ENCODE measurements around the gene WDR45. TPM values are rescaled to one million over a fixed set of nuclear protein-coding genes. Genes with fewer than 3 reads are reported as not detected.
A peak's percentile ranks its signal among the peaks of the same experiment; 100 is the strongest.

Gene WDR45
- total RNA-seq, 2 experiments from 2014 or later: 32.4 to 48.7 TPM

GRCh38 chrX:49122499-49122898 is 42.8 kb upstream of the WDR45 start:
- CTCF ChIA-PET (ENCODE audit: unreplicated experiment): no interaction called here
- peaks cover 11% of the 10 kb centered on the region for H3K79me2 ChIP-seq (ENCODE audit: insufficient read depth, low read depth, low read length)
- H3K9me2 ChIP-seq (ENCODE audit: insufficient read depth, low read length): no peaks in the 10 kb centered on the region
- no peak for DNase-seq (ENCODE audit: low spot score)
- no peaks in the 10 kb centered on the region for H4K20me1 ChIP-seq (ENCODE audit: insufficient read depth, low read length)
- H3K4me3 ChIP-seq (ENCODE audit: low read depth, low read length, poor library complexity, severe bottlenecking): peak overlapping the region; percentile 99
- peaks cover 14% of the 10 kb centered on the region for H3K36me3 ChIP-seq (ENCODE audit: insufficient read depth, low read length)
- POLR2A ChIA-PET: no interaction called here
- TF ChIP-seq CTCF (conservative IDR thresholded peaks at IDR 0.05; ENCODE audit: low read length): no peak
- no peak for TF ChIP-seq EZH2phosphoT487 (IDR thresholded peaks at IDR 0.05; ENCODE audit: borderline replicate concordance, low read depth, low read length)
- no TSS peak for BruUV-seq (replicated peaks)
- peaks cover 7% of the 10 kb centered on the region for H3K4me1 ChIP-seq (ENCODE audit: insufficient read depth, low read length, poor library complexity, severe bottlenecking)
- H3K27ac ChIP-seq (ENCODE audit: low read depth, low read length, poor library complexity, severe bottlenecking): no peak overlapping the region
- no peaks in the 10 kb centered on the region for H3K9me3 ChIP-seq (ENCODE audit: low read length)
- no peak overlapping the region for H2AFZ ChIP-seq (ENCODE audit: low read length)
- intact Hi-C loops (cut with micrococcal nuclease; ENCODE audit: unreplicated experiment): loop anchor here (5.0 to 10.0 kb wide), 2 partner anchors 40 to 142 kb away; partner anchors contain the start of genes FOXP3, MAGIX and PPP1R3F
- peak overlapping the region; percentile 89 for H3K4me2 ChIP-seq (ENCODE audit: low read length)

- Histone ChIP-seq H2AFZ (ENCODE audit: low read length) (no peak overlapping the region), H3K79me2 (ENCODE audit: insufficient read depth, low read depth, low read length) (peaks cover 11% of the 10 kb centered on the region), H3K4me3 (ENCODE audit: low read depth, low read length, poor library complexity, severe bottlenecking) (no peak overlapping the region), H3K9me3 (ENCODE audit: low read length) (no peaks in the 10 kb centered on the region), H3K9me2 (ENCODE audit: insufficient read depth, low read length) (no peaks in the 10 kb centered on the region), H3K27ac (ENCODE audit: low read depth, low read length, poor library complexity, severe bottlenecking) (no peak overlapping the region), H3K36me3 (ENCODE audit: insufficient read depth, low read length) (peaks cover 22% of the 10 kb centered on the region), H4K20me1 (ENCODE audit: insufficient read depth, low read length) (no peaks in the 10 kb centered on the region), H3K4me2 (ENCODE audit: low read length) (no peak overlapping the region), H3K4me1 (ENCODE audit: insufficient read depth, low read length, poor library complexity, severe bottlenecking) (peaks cover 7% of the 10 kb centered on the region)
- DNase-seq (ENCODE audit: low spot score): no peak
- BruUV-seq (replicated peaks): no TSS peak
- ChIA-PET POLR2A (no interaction called here), CTCF (ENCODE audit: unreplicated experiment) (no interaction called here)
- intact Hi-C loops (cut with micrococcal nuclease; ENCODE audit: unreplicated experiment): loop anchor here (5.0 to 10.0 kb wide), 2 partner anchors 42 to 145 kb away; partner anchors contain the start of genes FOXP3, MAGIX and PPP1R3F
- TF ChIP-seq EZH2phosphoT487 (IDR thresholded peaks at IDR 0.05; ENCODE audit: borderline replicate concordance, low read depth, low read length) (no peak), CTCF (conservative IDR thresholded peaks at IDR 0.05; ENCODE audit: low read length) (peak; percentile 32; the same call in 1 of the 2 replicates)
These were observed 40.4 kb upstream of the WDR45 start for GRCh38 chrX:49120091-49120490.

- no peak for DNase-seq (ENCODE audit: low spot score)
- ChIA-PET POLR2A (no interaction called here), CTCF (ENCODE audit: unreplicated experiment) (no interaction called here)
- no peaks in the 10 kb centered on the region for H3K9me3 ChIP-seq (ENCODE audit: low read length)
- no peak overlapping the region for H2AFZ ChIP-seq (ENCODE audit: low read length)
- BruUV-seq (replicated peaks): no TSS peak
- no peak overlapping the region for H3K27ac ChIP-seq (ENCODE audit: low read depth, low read length, poor library complexity, severe bottlenecking)
- H3K9me2 ChIP-seq (ENCODE audit: insufficient read depth, low read length): no peaks in the 10 kb centered on the region
- peaks cover 31% of the 10 kb centered on the region for H3K36me3 ChIP-seq (ENCODE audit: insufficient read depth, low read length)
- no peaks in the 10 kb centered on the region for H4K20me1 ChIP-seq (ENCODE audit: insufficient read depth, low read length)
- peaks cover 2% of the 10 kb centered on the region; the same call in 1 of the 2 replicates for H3K79me2 ChIP-seq (ENCODE audit: insufficient read depth, low read depth, low read length)
- no peak overlapping the region for H3K4me3 ChIP-seq (ENCODE audit: low read depth, low read length, poor library complexity, severe bottlenecking)
- H3K4me2 ChIP-seq (ENCODE audit: low read length): no peak overlapping the region
- TF ChIP-seq CTCF (conservative IDR thresholded peaks at IDR 0.05; ENCODE audit: low read length) (no peak), EZH2phosphoT487 (IDR thresholded peaks at IDR 0.05; ENCODE audit: borderline replicate concordance, low read depth, low read length) (no peak)
- intact Hi-C loops (cut with micrococcal nuclease; ENCODE audit: unreplicated experiment): no loop called here
- H3K4me1 ChIP-seq (ENCODE audit: insufficient read depth, low read length, poor library complexity, severe bottlenecking): peaks cover 4% of the 10 kb centered on the region
These were observed 37.9 kb upstream of the WDR45 start for GRCh38 chrX:49117581-49117980.
